GM12891 (cell line): ENCODE results near the gene TNS3.
"Not testable (repeated sequence)": the region's sequence is repeated elsewhere in the genome, so short reads cannot be mapped to it uniquely, and the experiment has no call there.

Experiments used
- POLR2A ChIP-seq: IDR thresholded peaks from 2 replicates; pipeline ENCODE4 v1.6.1; 2011; ENCODE audit warnings: low read depth, low read length, control low read depth
- POLR2AphosphoS5 ChIP-seq: IDR thresholded peaks from 2 replicates; pipeline ENCODE4 v1.6.1; 2011; ENCODE audit warnings: low read depth, low read length, control low read depth
- SPI1 ChIP-seq: IDR thresholded peaks from 2 replicates; pipeline ENCODE4 v1.6.1; 2011; ENCODE audit warnings: low read depth, low read length, control low read depth
- TAF1 ChIP-seq: IDR thresholded peaks from 2 replicates; pipeline ENCODE4 v1.6.1; 2011; ENCODE audit warnings: low read depth, low read length, control low read depth

DNA sequence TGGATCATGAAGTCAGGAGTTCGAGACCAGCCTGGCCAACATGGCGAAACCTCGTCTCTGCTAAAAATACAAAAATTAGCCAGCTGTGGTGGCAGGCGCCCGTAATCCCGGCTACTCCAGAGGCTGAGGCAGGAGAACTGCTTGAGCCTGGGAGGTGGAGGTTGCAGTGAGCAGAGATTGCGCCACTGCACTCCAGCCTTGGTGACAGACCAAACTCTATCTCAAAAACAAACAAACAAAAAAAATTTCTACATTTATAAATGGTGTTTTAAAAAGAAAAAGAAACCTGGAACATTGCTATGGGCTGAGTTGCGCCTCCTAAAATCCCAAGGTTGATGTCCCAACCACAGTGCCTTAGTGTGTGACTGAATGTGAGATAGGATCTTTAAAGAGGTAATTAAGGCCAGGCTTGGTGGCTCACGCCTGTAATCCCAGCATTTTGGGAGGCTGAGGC is 24.7 kb upstream of the TNS3 start:
- TF ChIP-seq POLR2A, POLR2AphosphoS5, SPI1, TAF1: not testable (repeated sequence)
